Calu3 (cell line): ENCODE data around the gene SLCO3A1. TPM values are rescaled to one million over a fixed set of nuclear protein-coding genes. Genes with fewer than 3 reads are reported as not detected.

Experiments
- BruUV-seq: library from RNA; stranded (reverse); fragments of 400-500 nt; replicated peaks from 2 replicates; lab custom pipeline; 2021; lab: Mats Ljungman, UMichigan
- CTCF ChIA-PET: fragments of 300-600 bp; sonication (Branson Sonifier 250); formaldehyde crosslinking; loops from one replicate; lab custom pipeline; 2022; ENCODE audit warnings: antibody characterized with exemption; lab: Charles Lee
- DNase-seq: peaks from one replicate; pipeline ENCODE4 v3.0.0; 2022
- H3K27ac Mint-ChIP-seq: one replicate; pipeline ENCODE4 v1.8.0; 2022; ENCODE audit warnings: mixed read lengths; ENCODE audit not compliant: unreplicated experiment
- H3K27me3 Mint-ChIP-seq: one replicate; pipeline ENCODE4 v1.8.0; 2022; ENCODE audit warnings: mixed read lengths; ENCODE audit not compliant: unreplicated experiment
- H3K36me3 Mint-ChIP-seq: one replicate; pipeline ENCODE4 v1.8.0; 2022; ENCODE audit warnings: mild to moderate bottlenecking, moderate library complexity, mixed read lengths; ENCODE audit not compliant: insufficient read depth, unreplicated experiment
- H3K4me1 Mint-ChIP-seq: one replicate; pipeline ENCODE4 v1.8.0; 2022; ENCODE audit warnings: mild to moderate bottlenecking, low read depth, mixed read lengths; ENCODE audit not compliant: unreplicated experiment
- H3K4me3 Mint-ChIP-seq: one replicate; pipeline ENCODE4 v1.8.0; 2022; ENCODE audit warnings: mild to moderate bottlenecking, low read depth, moderate library complexity, mixed read lengths; ENCODE audit not compliant: unreplicated experiment
- H3K9me3 Mint-ChIP-seq: one replicate; pipeline ENCODE4 v1.8.0; 2022; ENCODE audit warnings: low read depth, mixed read lengths; ENCODE audit not compliant: unreplicated experiment
- CTCF ChIP-seq: fragments of 200-600 bp; IDR thresholded peaks from one replicate; pipeline ENCODE4 v1.8.0; 2022; ENCODE audit warnings: antibody characterized with exemption; ENCODE audit not compliant: unreplicated experiment
- intact Hi-C: fragments of 100-400 bp; cut with micrococcal nuclease; formaldehyde crosslinking; loops from one replicate; pipeline ENCODE4 v1.10.0; 2022; ENCODE audit not compliant: unreplicated experiment
- total RNA-seq: library from RNA; stranded (reverse); gene quantifications from 2 replicates; pipeline ENCODE4 v1.2.3, GENCODE V29; 2022

Gene SLCO3A1
- total RNA-seq, 1 experiment from 2014 or later, result 65.9 TPM

- Mint-ChIP-seq H3K36me3 (peaks cover 13% of the 10 kb centered on the region), H3K4me3 (peak overlapping the region; percentile 48), H3K4me1 (peaks cover 48% of the 10 kb centered on the region), H3K9me3 (no peaks in the 10 kb centered on the region), H3K27me3 (no peaks in the 10 kb centered on the region), H3K27ac (peak overlapping the region; percentile 73)
- intact Hi-C loops, result no loop called here
- no peak for TF ChIP-seq CTCF
- BruUV-seq, result no TSS peak
- DNase-seq, result peak; percentile 77
- CTCF ChIA-PET, result interaction anchor here (0.6 to 1.0 kb wide), 4 partner anchors 19 to 1339 kb away, joined by 3 to 5 read pairs (median 4); no protein-coding TSS in a partner anchor
These were observed 112.1 kb downstream of the SLCO3A1 start for GRCh38 chr15:91965501-91966193.

DNA sequence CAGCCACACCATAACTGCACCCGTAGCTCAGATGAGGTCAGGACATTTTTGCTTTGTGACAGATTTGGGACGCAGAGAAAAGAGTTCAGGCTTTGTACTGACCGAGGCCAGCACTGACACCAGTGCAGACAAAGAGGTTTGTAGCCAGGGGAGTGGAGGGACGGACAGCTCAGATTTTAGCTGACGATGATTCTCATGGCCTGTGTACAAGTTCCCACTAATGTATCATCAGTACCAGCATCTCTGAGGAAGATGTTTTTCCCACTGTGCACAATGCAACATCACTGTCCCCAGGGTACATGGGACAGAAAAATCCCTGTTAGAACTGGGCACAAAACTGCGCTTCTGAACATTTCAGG lies 112.7 kb downstream of the SLCO3A1 start:
- BruUV-seq, result no TSS peak
- H3K4me3 Mint-ChIP-seq, result peak overlapping the region; percentile 48
- peak overlapping the region; percentile 73 for H3K27ac Mint-ChIP-seq
- peaks cover 13% of the 10 kb centered on the region for H3K36me3 Mint-ChIP-seq
- no peak for DNase-seq
- no peak for TF ChIP-seq CTCF
- intact Hi-C loops, result no loop called here
- CTCF ChIA-PET, result interaction anchor here (0.7 to 1.0 kb wide), 3 partner anchors 19 to 81 kb away, joined by 3 to 5 read pairs (median 4); no protein-coding TSS in a partner anchor
- no peaks in the 10 kb centered on the region for H3K27me3 Mint-ChIP-seq
- H3K9me3 Mint-ChIP-seq, result no peaks in the 10 kb centered on the region
- peaks cover 48% of the 10 kb centered on the region for H3K4me1 Mint-ChIP-seq

- Mint-ChIP-seq H3K9me3 (no peaks in the 10 kb centered on the region), H3K4me3 (no peak overlapping the region), H3K36me3 (peaks cover 13% of the 10 kb centered on the region), H3K27me3 (no peaks in the 10 kb centered on the region), H3K4me1 (peaks cover 50% of the 10 kb centered on the region), H3K27ac (no peak overlapping the region)
- intact Hi-C loops, result no loop called here
- no TSS peak for BruUV-seq
- DNase-seq, result no peak
- TF ChIP-seq CTCF, result no peak
- CTCF ChIA-PET, result no interaction called here
These were observed 114.6 kb downstream of the SLCO3A1 start for GRCh38 chr15:91967935-91968606.

GRCh38 chr15:91968610-91969009 lies 115.1 kb downstream of the SLCO3A1 start:
- Mint-ChIP-seq H3K9me3 (no peaks in the 10 kb centered on the region), H3K4me1 (peaks cover 55% of the 10 kb centered on the region), H3K4me3 (no peak overlapping the region), H3K27me3 (no peaks in the 10 kb centered on the region), H3K36me3 (peaks cover 10% of the 10 kb centered on the region), H3K27ac (no peak overlapping the region)
- intact Hi-C loops, result no loop called here
- BruUV-seq, result no TSS peak
- TF ChIP-seq CTCF, result no peak
- CTCF ChIA-PET, result no interaction called here
- DNase-seq, result no peak
